Esophagus squamous epithelium (tissue), 4 donors: Measurements from ENCODE around the gene POLD2.

Source experiments
- POLR2A ChIP-seq, 4 donors: fragments of 450-650 bp; IDR thresholded peaks; one replicate each; pipeline ENCODE4 v1.6.1; 2017; ENCODE audit warnings: antibody characterized with exemption in 4 of 4, mild to moderate bottlenecking in 4 of 4, moderate library complexity in 3 of 4
- TF ChIP-seq, protein P1 (sequence below), 6 experiments: fragments of 450-650 bp in 4 of 6; fragments of 200-600 bp in 2 of 6; sonication (generic) in 2 of 6; IDR thresholded peaks; one replicate each; pipeline ENCODE4 v1.5.1; 2016 to 2019; ENCODE audit warnings: antibody characterized with exemption in 6 of 6, mild to moderate bottlenecking in 4 of 6, moderate library complexity in 4 of 6

- TF ChIP-seq, protein P1, sequence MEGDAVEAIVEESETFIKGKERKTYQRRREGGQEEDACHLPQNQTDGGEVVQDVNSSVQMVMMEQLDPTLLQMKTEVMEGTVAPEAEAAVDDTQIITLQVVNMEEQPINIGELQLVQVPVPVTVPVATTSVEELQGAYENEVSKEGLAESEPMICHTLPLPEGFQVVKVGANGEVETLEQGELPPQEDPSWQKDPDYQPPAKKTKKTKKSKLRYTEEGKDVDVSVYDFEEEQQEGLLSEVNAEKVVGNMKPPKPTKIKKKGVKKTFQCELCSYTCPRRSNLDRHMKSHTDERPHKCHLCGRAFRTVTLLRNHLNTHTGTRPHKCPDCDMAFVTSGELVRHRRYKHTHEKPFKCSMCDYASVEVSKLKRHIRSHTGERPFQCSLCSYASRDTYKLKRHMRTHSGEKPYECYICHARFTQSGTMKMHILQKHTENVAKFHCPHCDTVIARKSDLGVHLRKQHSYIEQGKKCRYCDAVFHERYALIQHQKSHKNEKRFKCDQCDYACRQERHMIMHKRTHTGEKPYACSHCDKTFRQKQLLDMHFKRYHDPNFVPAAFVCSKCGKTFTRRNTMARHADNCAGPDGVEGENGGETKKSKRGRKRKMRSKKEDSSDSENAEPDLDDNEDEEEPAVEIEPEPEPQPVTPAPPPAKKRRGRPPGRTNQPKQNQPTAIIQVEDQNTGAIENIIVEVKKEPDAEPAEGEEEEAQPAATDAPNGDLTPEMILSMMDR (IDR thresholded peaks at IDR 0.05), result no peak
- TF ChIP-seq POLR2A (IDR thresholded peaks at IDR 0.05), result no peak
These were observed 16.1 kb upstream of the POLD2 start for GRCh38 chr7:44139311-44140010.
